Stimulated activated CD4-positive, alpha-beta T cell treated with anti-CD3 and anti-CD28 coated beads, Interleukin-1b, Interleukin-23, amount 100 ng/mL, for 4 hours (primary cell): ENCODE results near the gene OPTN.
A peak's percentile ranks its signal among the peaks of the same experiment; 100 is the strongest.
"Not testable (repeated sequence)": the region's sequence is repeated elsewhere in the genome, so short reads cannot be mapped to it uniquely, and the experiment has no call there.

Source experiments
- DNase-seq, 2 donors: peaks; one replicate each; pipeline ENCODE4 v3.0.0-alpha.2; 2020; ENCODE audit warnings: low read depth in 2 of 2

OPTN gene

DNA sequence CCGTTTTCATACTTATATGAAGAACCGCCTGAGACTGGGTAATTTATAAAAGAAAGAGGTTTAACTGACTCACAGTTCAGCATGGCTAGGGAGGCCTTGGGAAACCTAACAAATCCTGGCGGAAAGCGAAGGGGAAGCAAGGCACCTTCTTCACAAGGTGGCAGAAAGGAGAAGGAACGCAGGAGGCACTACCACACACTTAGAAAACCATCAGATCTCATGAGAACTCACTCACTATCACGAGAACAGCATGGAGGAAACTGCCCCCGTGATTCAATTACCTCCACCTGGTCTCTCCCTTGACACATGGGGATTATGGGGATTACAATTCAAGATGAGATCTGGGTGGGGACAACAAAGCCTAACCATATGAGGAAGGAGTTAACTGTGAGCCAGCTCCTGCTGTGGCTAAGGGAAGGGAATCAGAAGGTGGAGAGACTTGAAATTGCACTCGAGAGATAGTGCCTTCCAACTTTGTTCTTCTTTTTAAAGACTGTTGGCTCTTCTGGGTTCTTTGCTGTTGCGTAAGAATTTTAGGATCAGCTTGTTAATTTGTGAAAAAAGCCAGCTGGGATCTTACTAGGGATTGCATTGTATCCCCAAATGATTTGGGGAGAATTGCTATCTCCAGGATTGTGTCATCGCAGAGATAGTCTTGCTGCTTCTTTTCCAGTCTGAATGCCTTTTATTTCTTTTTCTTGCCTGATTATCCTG lies 21.0 kb downstream of the OPTN start:
- no peak for DNase-seq

DNA sequence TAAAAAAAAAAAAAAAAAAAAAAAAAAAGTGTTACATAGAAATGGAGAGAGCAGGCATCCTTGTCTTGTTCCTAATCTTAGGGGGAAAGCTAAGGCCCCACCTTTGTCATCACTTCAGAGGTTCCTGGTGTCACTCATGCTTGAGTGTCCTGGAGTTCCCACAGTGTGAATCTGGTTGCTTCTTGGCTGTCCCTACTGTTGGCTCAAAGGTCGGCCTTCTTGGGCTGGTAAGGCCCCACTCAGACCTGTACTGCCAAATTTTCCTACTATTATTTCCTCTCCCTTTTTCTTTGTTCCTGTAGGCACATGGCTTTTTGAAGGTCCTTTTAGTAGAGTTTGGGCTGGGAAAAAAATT lies 21.5 kb downstream of the OPTN start:
- no peak for DNase-seq

DNA sequence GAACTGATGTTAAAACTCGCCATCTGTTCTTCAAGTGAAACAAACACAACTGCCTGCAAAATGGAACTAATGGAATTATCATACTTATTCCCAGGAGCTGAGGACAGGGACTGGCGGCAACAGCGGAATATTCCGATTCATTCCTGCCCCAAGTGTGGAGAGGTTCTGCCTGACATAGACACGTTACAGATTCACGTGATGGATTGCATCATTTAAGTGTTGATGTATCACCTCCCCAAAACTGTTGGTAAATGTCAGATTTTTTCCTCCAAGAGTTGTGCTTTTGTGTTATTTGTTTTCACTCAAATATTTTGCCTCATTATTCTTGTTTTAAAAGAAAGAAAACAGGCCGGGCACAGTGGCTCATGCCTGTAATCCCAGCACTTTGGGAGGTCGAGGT lies 36.7 kb downstream of the OPTN start:
- DNase-seq: no peak

DNA sequence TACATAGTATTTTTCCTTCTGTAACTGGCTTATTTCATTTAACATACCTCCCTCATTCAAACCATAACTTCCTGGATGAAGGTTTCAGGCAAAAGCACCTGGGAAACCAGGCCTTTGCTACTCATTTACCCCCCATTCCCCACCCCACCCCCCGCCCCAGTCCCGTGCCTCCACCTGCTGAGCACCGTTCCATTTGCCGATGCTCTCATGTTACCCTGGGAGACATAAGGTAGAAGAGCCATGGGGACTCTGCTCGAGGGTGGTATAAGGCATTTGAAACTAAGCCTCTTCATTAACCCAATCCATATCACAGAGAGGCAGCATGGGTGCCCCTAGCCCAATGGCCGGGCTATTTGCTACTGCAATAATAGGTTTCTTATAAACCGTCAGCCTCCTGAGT lies 39.2 kb downstream of the OPTN start:
- no peak for DNase-seq

DNA sequence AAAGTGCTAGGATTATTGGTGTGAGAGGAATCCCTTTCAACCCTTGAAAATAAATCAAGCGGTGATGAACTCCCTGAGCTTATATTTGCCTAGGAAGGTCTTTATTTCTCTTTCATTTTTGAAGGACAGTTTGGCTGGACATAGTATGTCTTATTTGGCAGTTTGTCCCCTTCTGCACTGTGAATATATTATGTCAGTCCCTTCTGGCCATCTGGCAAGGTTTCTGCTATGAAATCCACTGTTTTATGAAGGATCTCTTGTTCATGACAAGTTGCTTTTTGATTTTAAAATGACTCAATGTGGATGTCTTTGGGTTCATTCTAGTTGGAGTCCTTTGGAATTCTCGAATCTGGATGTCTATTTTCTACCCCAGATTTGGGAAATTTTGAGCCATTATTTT lies 39.7 kb downstream of the OPTN start:
- no peak for DNase-seq

DNA sequence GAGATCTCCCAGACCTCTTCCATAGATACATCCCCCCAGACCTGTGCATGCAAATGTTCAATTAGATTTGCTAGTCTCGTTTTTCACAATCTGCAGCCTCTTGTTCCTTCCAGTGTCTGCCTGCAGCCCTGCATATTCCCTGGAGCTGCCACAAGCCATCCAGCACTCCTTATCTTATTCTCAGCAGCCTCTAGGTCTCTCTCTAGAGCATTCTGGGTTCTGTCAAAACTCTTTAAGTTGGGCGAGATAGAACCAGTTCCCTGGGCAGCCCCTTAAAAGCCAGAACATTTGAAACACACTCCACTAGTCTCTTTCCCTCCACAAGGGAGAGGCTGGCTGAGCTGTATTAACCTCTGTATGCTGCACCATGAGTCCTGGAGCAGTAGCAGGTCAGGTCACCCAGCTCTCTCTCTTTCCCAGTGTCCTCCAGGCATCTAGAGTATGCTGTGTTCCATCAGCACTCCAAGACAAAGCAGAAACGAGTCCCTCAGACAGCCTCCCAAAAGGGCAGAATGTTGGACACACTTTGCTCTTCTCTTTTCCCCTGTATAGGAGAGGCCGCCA lies 40.7 kb downstream of the OPTN start:
- no peak for DNase-seq

DNA sequence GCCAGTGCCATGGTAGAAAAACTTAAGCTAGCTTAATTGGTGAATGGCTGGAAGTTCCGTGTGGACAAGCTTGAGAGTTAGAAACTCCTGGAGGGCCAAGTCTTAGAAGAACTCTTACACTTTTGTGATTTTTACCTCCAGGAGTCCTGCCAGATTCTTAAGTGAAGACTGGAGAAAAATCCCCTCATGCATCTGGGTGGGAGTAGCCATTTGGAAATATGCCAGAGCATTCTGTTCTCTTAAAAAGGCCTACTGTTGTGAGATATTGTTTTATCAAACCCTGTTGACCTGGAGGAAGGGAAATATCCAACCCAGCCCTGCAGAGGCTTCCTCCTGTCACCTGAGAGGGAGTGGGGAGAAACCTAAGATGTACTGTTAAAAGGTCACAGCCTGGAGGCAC lies 43.8 kb downstream of the OPTN start:
- DNase-seq: no peak

DNA sequence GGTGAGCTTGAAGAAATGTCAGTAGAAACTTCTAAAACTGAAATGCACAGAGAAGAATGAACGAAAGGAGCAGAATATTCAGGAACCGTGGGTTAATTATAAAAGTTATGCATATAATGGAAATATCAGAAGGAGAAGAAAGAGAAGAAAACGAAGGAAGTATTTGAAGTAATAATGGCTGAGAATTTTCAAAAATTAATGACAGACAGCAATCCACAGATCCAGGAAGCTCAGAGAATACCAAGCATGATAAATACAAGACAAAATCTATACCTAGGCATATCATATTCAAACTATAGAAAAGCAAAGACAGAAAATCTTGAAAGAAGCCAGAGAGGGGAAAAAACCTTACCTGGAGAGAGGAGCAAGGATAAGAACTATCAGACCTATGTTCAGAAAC lies 44.9 kb downstream of the OPTN start:
- no peak for DNase-seq

DNA sequence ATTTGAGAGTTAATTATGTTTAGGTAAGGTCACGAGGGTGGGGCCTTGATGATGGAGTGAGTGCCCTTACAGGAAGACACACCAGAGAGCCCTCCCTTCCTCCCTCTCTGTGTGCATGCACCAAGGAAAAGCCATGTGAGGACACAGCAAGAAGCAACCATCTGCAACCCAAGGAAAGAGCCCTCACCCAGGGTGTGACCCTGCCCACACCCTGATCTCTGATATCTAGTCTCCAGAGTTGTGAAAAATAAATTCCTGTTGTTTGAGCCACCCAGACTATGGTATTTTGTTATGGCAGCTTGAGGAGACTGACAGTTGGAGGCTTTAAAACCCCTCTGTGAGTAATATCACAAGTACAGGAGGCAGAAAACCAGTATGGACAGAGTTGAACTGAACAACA lies 46.4 kb downstream of the OPTN start:
- no peak for DNase-seq

DNA sequence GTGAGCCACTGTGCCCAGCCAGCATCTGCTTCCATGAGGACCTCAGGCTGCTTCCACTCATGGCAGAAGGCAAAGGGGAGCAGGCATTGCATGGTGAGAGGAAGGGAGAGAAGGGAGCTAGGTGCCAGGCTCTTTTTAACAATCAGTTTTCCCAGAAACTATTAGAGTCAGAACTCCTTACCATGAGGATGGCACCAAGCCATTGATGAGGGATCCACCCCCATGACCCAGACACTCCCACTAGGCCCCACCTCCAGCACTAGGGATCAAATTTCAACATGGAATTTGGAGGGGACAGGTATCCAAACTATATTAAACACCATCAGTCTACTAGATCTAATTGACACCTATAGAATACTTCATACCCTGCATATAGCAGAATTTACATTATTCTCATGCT lies 47.2 kb downstream of the OPTN start:
- no peak for DNase-seq

DNA sequence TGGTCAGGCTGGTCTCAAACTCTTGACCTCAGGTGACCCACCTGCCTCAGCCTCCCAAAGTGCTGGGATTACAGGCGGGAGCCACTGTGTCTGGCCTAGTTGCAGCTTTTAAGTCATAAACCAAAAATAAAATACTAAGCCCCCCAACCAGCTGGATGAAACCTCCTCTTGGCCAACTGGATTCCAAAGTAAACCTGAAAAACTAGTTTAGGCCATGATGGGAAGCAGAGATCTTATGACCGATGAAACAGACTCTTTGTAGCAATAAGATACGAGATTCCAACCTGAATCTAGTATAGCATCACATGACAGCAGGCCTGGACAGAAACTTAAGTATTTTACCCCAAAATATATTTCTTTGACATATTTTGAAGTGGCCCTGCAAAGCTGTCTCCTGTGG lies 52.3 kb downstream of the OPTN start:
- DNase-seq: no peak

DNA sequence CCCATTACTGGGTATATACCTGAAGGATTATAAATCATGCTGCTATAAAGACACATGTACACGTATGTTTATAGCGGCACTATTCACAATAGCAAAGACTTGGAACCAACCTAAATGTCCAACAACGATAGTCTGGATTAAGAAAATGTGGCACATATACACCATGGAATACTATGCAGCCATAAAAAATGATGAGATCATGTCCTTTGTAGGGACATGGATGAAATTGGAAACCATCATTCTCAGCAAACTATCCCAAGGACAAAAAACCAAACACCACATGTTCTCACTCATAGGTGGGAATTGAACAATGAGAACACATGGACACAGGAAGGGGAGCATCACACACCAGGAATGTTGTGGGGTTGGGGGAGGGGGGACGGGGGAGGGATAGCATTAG lies 55.9 kb downstream of the OPTN start:
- not testable (repeated sequence) for DNase-seq

DNA sequence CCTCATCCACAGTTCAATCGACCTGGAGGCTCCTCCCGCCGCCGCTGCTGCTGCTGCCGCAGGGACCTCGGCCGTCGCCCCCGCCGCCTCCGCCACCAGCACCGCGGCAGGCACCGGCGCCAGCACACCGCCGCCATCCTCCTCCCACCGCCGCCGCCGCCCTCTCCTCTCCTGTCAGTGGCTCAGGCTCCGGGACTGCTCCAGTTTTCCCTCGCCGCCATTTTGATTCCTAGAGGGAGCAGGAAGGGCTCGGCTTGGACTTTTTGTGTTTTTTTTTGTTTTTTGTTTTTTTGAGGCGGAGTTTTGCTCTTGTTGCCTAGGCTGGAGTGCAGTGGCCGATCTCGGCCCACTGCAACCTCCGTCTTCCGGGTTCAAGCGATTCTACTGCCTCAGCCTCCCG lies 58.4 kb downstream of the OPTN start:
- peak in 1 of 2 donors; percentile 18 for DNase-seq

DNA sequence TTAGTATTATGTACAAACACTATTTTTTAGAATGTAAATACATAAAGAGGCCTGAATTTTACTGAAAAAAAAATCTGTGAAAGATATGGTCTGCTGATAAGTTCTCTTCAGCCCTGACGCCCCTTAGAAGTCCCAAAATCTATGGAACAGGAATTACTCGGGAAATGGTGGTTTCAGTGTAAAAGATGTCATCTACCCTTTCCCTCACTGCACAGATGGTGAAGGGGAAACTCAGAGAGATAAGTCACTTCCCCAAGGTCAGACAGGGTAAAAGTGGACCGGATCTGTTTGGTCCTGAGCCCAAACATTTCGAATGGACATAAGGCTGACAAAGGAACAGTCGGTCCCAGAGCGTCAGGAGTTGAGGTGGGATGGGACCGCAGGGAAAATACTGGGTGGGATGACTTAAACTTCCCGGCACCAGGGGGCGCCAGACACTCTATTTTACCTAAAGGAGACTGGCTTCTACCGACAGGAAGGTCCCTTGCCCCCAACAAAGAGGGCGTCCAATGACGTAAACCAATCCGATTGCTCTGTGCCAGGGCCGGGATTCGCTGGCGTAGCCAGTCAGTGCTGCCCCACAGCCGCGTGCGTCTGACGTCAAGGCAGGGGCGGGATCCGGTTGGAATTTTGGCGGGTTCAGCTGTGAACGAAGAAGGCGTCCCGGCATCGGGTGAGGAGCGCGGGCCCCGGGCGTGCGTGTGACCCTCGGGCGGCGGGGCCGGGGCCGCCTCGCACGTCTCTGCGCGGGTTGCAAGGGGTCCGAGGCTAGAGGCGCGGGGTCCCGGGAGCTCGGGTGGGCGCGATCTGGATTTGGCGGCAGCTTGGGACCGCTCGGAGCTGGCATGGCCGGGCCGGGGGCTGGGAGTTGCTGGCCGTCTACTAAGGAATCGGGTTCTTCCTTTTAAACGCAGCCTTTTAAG lies 61.2 kb downstream of the OPTN start, which contains the start of gene MCM10:
Gene MCM10 (plus strand): TSS at position 625 of the 923 bp plus-strand sequence. CDS start 2,645 bp downstream, outside the sequence.
- peak; percentile 92 to 93 for DNase-seq

DNA sequence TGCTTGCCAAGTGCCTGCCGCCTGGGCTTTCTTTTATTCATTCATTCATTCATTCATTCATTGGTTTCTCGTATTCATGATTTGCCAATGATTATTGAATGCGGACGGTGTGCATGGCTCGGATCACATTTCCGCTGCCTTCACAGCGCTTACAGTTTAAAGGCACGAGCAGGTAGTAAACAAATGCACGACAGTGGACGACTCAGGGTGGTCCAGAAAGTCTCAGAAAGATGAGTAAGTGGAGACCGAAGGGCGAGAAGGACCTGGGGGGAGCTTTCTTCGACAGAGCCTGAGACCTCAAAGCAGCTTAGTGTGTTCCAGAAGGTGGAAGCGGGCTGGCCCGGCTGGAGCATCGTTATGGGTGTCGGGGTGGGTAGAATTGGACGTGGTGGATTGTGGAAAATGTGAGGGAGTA lies 61.9 kb downstream of the OPTN start:
- DNase-seq: no peak

DNA sequence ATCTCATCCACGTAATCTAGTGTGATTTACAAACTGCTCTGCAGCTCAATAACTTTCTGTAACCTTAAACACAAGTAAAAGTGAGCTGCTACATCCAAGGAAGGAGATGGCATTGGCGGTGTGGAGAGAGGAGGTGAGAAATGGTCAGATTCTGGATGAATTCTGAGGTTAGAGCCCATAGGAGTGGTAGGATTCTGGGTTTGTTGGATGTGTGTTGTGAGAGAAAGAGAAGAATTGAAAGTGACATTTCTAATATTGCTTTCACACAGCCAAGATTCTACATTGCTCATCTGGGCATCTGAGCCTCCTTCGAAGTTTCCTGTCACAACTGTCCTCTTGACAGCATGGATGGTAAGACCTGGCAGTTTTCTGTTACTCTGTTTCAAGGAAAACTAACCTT lies 63.9 kb downstream of the OPTN start:
- DNase-seq: no peak

DNA sequence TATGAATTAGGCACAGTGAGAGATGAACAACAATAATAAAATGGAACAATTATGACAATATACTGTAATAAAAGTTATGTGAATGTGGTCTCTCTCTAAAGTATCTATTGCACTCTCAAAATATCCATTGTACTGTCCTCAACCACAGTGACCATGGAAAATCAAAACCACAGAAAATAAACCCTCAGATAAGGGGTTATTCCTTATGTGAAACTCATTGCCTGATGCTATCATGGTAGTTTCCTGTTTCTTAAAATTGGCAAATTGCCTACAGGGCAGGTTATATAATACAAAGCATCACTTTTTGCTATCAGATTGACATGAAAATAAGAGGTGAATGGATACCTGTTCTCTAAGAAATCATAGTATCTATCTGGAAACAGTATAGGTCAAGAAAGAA lies 65.2 kb downstream of the OPTN start:
- DNase-seq: no peak

DNA sequence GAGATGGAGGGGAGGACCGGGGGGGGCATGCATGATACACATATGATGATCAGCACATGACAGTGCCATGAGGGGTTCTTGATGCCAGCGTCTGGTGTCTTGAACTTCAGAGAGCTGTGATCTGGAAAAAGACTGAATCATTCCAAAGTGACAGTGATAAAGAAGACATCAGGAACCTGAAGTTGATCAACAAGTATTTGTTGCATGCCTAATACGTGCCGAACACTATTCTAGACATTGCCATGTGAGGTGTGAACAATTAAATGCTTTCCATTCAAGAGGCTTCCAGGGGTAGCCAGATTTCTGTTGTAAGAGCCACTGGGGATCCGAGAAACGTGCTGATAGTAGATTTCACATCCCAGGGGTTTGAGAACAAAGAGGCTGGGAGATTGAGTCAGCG lies 67.6 kb downstream of the OPTN start:
- no peak for DNase-seq

DNA sequence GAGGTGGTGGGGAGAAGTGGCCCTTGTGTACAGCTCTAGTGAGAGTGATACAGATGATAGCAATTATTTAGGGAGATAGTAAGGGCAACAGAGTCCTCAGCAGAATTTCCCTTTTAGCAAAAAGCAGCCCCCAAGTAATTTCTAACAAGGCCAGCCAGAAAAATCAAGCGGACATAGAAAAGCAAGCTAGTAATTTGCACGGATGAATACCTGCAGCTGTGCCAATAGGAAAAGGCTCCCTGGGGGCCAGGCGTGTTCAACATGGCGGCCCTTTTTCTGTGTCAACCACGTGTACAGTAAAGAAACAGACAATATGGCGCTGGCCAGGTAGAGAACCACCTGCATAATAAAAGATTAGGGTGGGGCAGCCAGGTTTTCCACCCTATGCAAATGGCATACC lies 68.8 kb downstream of the OPTN start:
- no peak for DNase-seq

DNA sequence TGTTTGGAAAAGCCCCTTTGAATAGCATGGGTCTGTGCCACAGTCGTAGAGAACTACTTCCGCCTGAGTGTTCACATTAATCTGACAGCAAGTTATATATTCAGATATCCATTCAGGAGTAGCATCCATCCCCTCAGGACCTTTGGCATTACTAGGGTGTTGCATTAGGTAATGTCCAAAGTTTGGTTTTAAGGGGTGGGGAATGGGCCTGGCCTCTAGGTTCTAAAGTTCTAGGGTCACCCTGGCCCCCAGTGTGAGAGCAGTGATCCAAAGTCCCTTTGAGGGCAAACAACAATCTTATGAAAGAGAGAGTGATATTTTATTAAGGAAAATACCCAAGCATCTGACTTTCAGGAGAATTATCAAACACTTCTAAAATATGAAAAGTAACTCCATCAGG lies 73.7 kb downstream of the OPTN start:
- DNase-seq: no peak

DNA sequence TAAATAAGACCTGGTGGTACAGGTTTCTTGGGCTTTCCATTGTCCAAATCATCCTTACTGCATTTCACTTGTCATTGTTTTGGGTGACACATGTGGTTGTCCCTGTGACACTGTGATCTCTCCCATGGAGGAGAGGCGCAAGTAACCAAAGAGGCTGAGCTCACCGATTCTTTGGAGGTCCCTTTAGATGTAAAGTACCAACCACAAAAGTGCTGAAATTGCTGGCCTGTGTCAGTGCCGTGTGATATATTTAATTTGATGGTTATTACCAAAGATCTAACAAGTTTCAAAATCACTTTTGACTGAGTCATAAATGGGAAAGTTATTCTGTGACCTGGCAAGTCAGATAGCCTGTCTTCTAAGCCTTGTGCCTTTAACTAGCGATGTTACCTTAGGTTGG lies 80.8 kb downstream of the OPTN start:
- DNase-seq: no peak

DNA sequence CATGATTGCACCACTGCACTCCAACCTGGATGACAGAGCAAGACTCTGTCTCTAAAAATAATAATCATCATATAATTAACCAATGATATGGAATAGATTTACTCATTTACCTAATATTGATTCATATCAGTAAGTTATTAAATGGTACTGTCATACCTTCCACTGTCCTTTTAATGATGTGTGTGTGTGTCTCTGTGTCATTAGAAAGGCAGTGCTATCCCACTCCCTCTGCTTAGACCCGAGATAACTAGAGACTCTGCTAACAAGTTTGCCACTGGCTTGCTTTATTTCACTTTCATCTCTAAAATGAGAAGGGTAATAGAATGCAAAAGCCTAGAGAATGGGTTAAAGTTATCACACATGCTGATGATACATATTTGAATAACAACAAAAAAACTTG lies 82.5 kb downstream of the OPTN start:
- DNase-seq: no peak

DNA sequence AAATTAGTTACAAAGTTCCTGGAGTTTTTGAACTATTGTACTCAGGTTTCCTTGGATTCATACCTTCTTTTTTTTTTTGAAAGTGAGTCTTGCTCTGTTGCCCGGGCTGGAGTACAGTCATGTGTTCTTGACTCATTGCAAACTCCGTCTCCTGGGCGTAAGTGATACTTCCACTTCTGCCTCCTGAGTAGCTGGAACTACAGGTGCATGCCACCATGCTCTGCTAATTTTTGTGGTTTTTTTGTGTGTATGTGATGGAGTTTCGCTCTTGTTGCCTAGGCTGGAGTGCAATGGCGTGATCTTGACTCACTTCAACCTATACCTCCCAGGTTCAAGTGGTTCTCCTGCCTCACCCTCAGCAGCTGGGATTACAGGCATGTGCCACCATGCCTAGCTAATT lies 83.7 kb downstream of the OPTN start:
- DNase-seq: no peak
